Astrocyte (in vitro differentiated cells and primary cell): ENCODE measurements around the gene AKAP13. TPM values are rescaled to one million over a fixed set of nuclear protein-coding genes. Genes with fewer than 3 reads are reported as not detected.
A peak's percentile ranks its signal among the peaks of the same experiment; 100 is the strongest.

ENCODE experiments used
- DNase-seq: peaks from one replicate; pipeline ENCODE4 v3.0.0-alpha.2; 2010; ENCODE audit warnings: low read depth
- FAIRE-seq: peaks from 2 replicates; lab custom pipeline; 2011; peaks lifted over from hg19 to GRCh38; lab: Jason Lieb, UNC
- H2AFZ ChIP-seq: 2 replicates; pipeline ENCODE4 v1.6.0; 2012; ENCODE audit warnings: low read depth, low read length, inconsistent platforms
- H3K27ac ChIP-seq: 2 replicates; pipeline ENCODE4 v1.5.1; 2011; ENCODE audit warnings: low read depth, low read length, inconsistent platforms
- H3K27me3 ChIP-seq: 2 replicates; pipeline ENCODE4 v1.6.0; 2011; ENCODE audit warnings: low read length, inconsistent platforms; ENCODE audit not compliant: insufficient read depth
- H3K36me3 ChIP-seq: 2 replicates; pipeline ENCODE4 v1.5.1; 2011; ENCODE audit warnings: low read length, inconsistent platforms; ENCODE audit not compliant: insufficient read depth
- H3K4me1 ChIP-seq: 2 replicates; pipeline ENCODE4 v1.5.1; 2011; ENCODE audit warnings: low read length, inconsistent platforms; ENCODE audit not compliant: insufficient read depth
- H3K4me2 ChIP-seq: 2 replicates; pipeline ENCODE4 v1.6.0; 2012; ENCODE audit warnings: low read length, inconsistent platforms
- H3K4me3 ChIP-seq: 2 replicates; pipeline ENCODE4 v1.5.1; 2011; ENCODE audit warnings: low read depth, mild to moderate bottlenecking, low read length, inconsistent platforms; ENCODE audit not compliant: insufficient read depth
- H3K79me2 ChIP-seq: 2 replicates; pipeline ENCODE4 v1.6.0; 2012; ENCODE audit warnings: mild to moderate bottlenecking, low read length, inconsistent platforms; ENCODE audit not compliant: insufficient read depth
- H3K9ac ChIP-seq: 2 replicates; pipeline ENCODE4 v1.6.0; 2012; ENCODE audit warnings: mild to moderate bottlenecking, low read length, inconsistent platforms
- H3K9me3 ChIP-seq: 2 replicates; pipeline ENCODE4 v1.5.1; 2012; ENCODE audit warnings: low read depth, mild to moderate bottlenecking, low read length, inconsistent platforms; ENCODE audit not compliant: insufficient read depth
- H4K20me1 ChIP-seq: 2 replicates; pipeline ENCODE4 v1.6.0; 2012; ENCODE audit warnings: low read length, inconsistent platforms; ENCODE audit not compliant: insufficient read depth
- H3K27ac Mint-ChIP-seq: one replicate; pipeline ENCODE4 v1.8.0; 2021; ENCODE audit warnings: mild to moderate bottlenecking, mixed read lengths; ENCODE audit not compliant: unreplicated experiment
- H3K27me3 Mint-ChIP-seq: one replicate; pipeline ENCODE4 v1.8.0; 2021; ENCODE audit warnings: low read depth, mixed read lengths; ENCODE audit not compliant: unreplicated experiment
- H3K36me3 Mint-ChIP-seq: one replicate; pipeline ENCODE4 v1.8.0; 2021; ENCODE audit warnings: low read depth, mixed read lengths; ENCODE audit not compliant: unreplicated experiment
- H3K4me1 Mint-ChIP-seq: one replicate; pipeline ENCODE4 v1.8.0; 2021; ENCODE audit warnings: low read depth, mixed read lengths; ENCODE audit not compliant: unreplicated experiment
- H3K4me3 Mint-ChIP-seq: one replicate; pipeline ENCODE4 v1.8.0; 2021; ENCODE audit warnings: mild to moderate bottlenecking, moderate library complexity, mixed read lengths; ENCODE audit not compliant: unreplicated experiment
- H3K9me3 Mint-ChIP-seq: one replicate; pipeline ENCODE4 v1.8.0; 2021; ENCODE audit warnings: mild to moderate bottlenecking, mixed read lengths; ENCODE audit not compliant: unreplicated experiment
- EZH2 ChIP-seq: IDR thresholded peaks from 2 replicates; pipeline ENCODE4 v1.6.1; 2012; ENCODE audit warnings: mild to moderate bottlenecking, low read length, inconsistent platforms; ENCODE audit not compliant: insufficient read depth
- total RNA-seq: library from RNA; stranded (reverse); gene quantifications from 2 replicates; pipeline ENCODE4 v1.2.1, GENCODE V29; 2021
- TF ChIP-seq, protein P1 (sequence below): IDR thresholded peaks from 2 replicates; pipeline ENCODE4 v1.5.1; 2011; ENCODE audit warnings: low read depth, mild to moderate bottlenecking, inconsistent platforms, low read length, moderate library complexity; ENCODE audit not compliant: insufficient read depth

AKAP13 gene
- total RNA-seq, 1 donor from 2014 or later: 98.2 TPM

DNA sequence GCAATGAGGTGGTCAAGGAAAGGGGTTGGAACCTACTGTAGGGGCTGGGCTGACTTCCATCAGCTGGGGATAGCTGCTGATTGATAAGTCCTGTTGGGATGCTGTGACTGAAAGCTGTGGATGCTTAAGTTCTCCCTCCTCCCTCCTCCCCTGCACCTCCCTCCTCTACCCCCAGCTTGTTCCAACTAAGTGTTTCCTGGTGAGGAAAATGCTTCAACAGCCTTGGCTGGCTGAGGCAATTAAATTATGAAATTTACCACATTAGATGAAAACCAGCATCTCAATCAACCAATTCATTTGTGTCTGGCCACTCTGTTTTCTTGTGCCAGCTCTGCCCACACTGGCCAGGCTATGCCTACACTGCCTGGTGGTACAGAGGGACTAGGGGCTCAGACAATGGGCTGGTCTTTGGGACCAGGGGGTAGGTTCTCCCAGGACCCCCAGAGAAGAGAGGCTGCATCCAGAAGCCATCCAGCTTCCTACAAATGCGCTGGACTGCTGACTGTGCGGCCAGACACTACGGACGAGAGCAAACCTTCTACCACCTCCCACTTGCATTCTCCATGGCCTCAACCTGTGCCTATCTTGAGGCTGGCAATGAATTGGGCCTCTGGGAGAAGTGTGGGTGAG is 411.8 kb downstream of the AKAP13 start:
- TF ChIP-seq EZH2: no peak
- TF ChIP-seq, protein P1, sequence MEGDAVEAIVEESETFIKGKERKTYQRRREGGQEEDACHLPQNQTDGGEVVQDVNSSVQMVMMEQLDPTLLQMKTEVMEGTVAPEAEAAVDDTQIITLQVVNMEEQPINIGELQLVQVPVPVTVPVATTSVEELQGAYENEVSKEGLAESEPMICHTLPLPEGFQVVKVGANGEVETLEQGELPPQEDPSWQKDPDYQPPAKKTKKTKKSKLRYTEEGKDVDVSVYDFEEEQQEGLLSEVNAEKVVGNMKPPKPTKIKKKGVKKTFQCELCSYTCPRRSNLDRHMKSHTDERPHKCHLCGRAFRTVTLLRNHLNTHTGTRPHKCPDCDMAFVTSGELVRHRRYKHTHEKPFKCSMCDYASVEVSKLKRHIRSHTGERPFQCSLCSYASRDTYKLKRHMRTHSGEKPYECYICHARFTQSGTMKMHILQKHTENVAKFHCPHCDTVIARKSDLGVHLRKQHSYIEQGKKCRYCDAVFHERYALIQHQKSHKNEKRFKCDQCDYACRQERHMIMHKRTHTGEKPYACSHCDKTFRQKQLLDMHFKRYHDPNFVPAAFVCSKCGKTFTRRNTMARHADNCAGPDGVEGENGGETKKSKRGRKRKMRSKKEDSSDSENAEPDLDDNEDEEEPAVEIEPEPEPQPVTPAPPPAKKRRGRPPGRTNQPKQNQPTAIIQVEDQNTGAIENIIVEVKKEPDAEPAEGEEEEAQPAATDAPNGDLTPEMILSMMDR: no peak
- peaks cover 66% of the 10 kb centered on the region for H3K79me2 ChIP-seq
- Mint-ChIP-seq H3K4me3 (no peak overlapping the region), H3K36me3 (peaks cover 9% of the 10 kb centered on the region), H3K4me1 (peaks cover 15% of the 10 kb centered on the region), H3K27me3 (no peaks in the 10 kb centered on the region), H3K9me3 (no peaks in the 10 kb centered on the region), H3K27ac (no peak overlapping the region)
- H3K9me3 ChIP-seq: no peaks in the 10 kb centered on the region
- H3K36me3 ChIP-seq: no peaks in the 10 kb centered on the region
- no peak overlapping the region for H3K4me3 ChIP-seq
- peak overlapping the region; percentile 93 for H3K4me2 ChIP-seq
- no peak for DNase-seq
- H4K20me1 ChIP-seq: peaks cover 54% of the 10 kb centered on the region
- H3K27me3 ChIP-seq: no peaks in the 10 kb centered on the region
- FAIRE-seq: no peak
- H3K4me1 ChIP-seq: peaks cover 19% of the 10 kb centered on the region
- H3K27ac ChIP-seq: no peak overlapping the region
- no peak overlapping the region for H3K9ac ChIP-seq
- no peak overlapping the region for H2AFZ ChIP-seq

DNA sequence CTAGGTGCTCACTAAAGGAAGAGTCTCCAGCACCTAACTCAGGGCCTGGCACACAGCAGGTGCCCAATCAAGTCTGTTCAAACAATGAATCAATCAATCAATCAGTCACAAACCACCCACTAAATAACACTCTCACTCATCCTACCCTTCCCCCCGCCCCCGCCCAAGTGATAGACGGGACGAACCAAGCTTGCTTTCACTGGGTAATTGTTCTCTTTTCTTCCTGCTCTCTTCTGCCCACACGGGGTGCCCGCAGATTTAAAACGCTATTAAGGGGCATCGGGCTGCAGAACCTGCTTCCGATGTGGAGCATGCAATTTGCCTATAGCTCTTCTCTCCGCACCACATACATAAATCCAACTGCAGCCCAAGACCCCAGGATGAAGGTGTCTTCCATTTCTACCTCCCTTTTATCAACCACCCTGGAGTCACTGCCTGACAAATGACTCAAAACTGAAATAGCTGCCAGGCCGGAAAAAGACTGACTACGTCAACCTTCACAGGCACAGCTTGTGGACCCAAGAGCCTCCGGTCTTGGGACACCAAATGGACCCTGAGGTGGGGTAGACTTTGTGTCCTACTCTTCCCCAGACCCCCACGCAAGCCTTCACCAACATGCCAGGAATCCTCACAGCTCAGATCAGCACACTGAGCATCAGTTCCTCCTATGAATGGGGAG is 412.6 kb downstream of the AKAP13 start:
- no peak for FAIRE-seq
- H3K4me3 Mint-ChIP-seq: peak overlapping the region; percentile 92
- H3K4me1 Mint-ChIP-seq: peaks cover 10% of the 10 kb centered on the region
- Histone ChIP-seq H2AFZ (peak overlapping the region; percentile 14), H3K9ac (peak overlapping the region; percentile 90), H4K20me1 (peaks cover 53% of the 10 kb centered on the region), H3K4me2 (peak overlapping the region; percentile 93), H3K9me3 (no peaks in the 10 kb centered on the region), H3K4me3 (peak overlapping the region; percentile 85), H3K27ac (no peak overlapping the region), H3K79me2 (peaks cover 58% of the 10 kb centered on the region), H3K36me3 (no peaks in the 10 kb centered on the region), H3K4me1 (peaks cover 19% of the 10 kb centered on the region), H3K27me3 (no peaks in the 10 kb centered on the region)
- H3K36me3 Mint-ChIP-seq: peaks cover 6% of the 10 kb centered on the region
- H3K27me3 Mint-ChIP-seq: no peaks in the 10 kb centered on the region
- H3K9me3 Mint-ChIP-seq: no peaks in the 10 kb centered on the region
- no peak overlapping the region for H3K27ac Mint-ChIP-seq
- TF ChIP-seq, protein P1: no peak
- TF ChIP-seq EZH2: no peak
- DNase-seq: no peak
